Measurements from ENCODE around the gene PALM3.

GRCh38 chr19:14085309-14085995 is 23.6 kb upstream of the PALM3 start, which contains the start of gene C19orf67:
- TF ChIP-seq POLR2A (IDR thresholded peaks at IDR 0.05; ENCODE audit: low read length) = no peak
- TF ChIP-seq GATA1 (IDR thresholded peaks at IDR 0.05; ENCODE audit: low read depth, low read length) = no peak
